AG04449 (cell line): ENCODE results near the gene RP2.

Source experiments
- CTCF ChIA-PET: fragments of 350-600 bp; formaldehyde crosslinking; extraction: SDS; loops from one replicate; lab custom pipeline; 2021; ENCODE audit warnings: antibody characterized with exemption; lab: Yijun Ruan, JAX
- POLR2A ChIA-PET: fragments of 400-600, 350-600 bp; formaldehyde crosslinking; extraction: SDS; loops from one replicate; lab custom pipeline; 2020; ENCODE audit warnings: antibody characterized with exemption, inconsistent platforms; lab: Yijun Ruan, JAX
- DNase-seq: peaks from one replicate; pipeline ENCODE4 v3.0.0-alpha.2; 2010; ENCODE audit warnings: low read depth, low spot score
- H3K4me3 ChIP-seq: 2 replicates; pipeline ENCODE4 v1.5.1; 2011; ENCODE audit warnings: low read depth, mild to moderate bottlenecking, control low read depth, low read length
- CTCF ChIP-seq: IDR thresholded peaks from one replicate; pipeline ENCODE4 v1.5.1; 2011; ENCODE audit warnings: mild to moderate bottlenecking, moderate library complexity, low read length, control low read depth, inconsistent platforms; ENCODE audit not compliant: insufficient read depth; ENCODE audit errors: missing control alignments

Gene RP2

GRCh38 chrX:46866726-46867125, 29.9 kb downstream of the RP2 start:
- CTCF ChIA-PET: no interaction called here
- TF ChIP-seq CTCF: no peak
- POLR2A ChIA-PET: no interaction called here
- DNase-seq: no peak
- no peak overlapping the region for H3K4me3 ChIP-seq

GRCh38 chrX:46873746-46874145, 36.9 kb downstream of the RP2 start:
- no peak for DNase-seq

GRCh38 chrX:46876901-46877300, 40.1 kb downstream of the RP2 start:
- DNase-seq: no peak
- no peak for TF ChIP-seq CTCF
- ChIA-PET CTCF (no interaction called here), POLR2A (no interaction called here)
- no peak overlapping the region for H3K4me3 ChIP-seq

More at GRCh38 chrX:46873746-46874145, 36.9 kb downstream of the RP2 start:
- no peak for TF ChIP-seq CTCF
- ChIA-PET CTCF (interaction anchor here (1.4 to 2.5 kb wide), 2 partner anchors 29 to 157 kb away, joined by 4 to 5 read pairs; no protein-coding TSS in a partner anchor), POLR2A (no interaction called here)
- H3K4me3 ChIP-seq: no peak overlapping the region

- ChIA-PET CTCF (interaction anchor here (1.2 kb wide), 1 partner anchor 21 kb away, joined by 7 read pairs; no protein-coding TSS in a partner anchor), POLR2A (no interaction called here)
- no peak overlapping the region for H3K4me3 ChIP-seq
- no peak for TF ChIP-seq CTCF
- DNase-seq: no peak
Measured at GRCh38 chrX:46882266-46882665, 45.4 kb downstream of the RP2 start.

- H3K4me3 ChIP-seq: no peak overlapping the region
- POLR2A ChIA-PET: no interaction called here
- CTCF ChIA-PET: interaction anchor here (1.9 kb wide), 1 partner anchor 19 kb away, joined by 5 read pairs; no protein-coding TSS in a partner anchor
- DNase-seq: no peak
- no peak for TF ChIP-seq CTCF
Measured at GRCh38 chrX:46884799-46885198, 48.0 kb downstream of the RP2 start.

GRCh38 chrX:46898207-46898606, 61.4 kb downstream of the RP2 start:
- H3K4me3 ChIP-seq: no peak overlapping the region
- no peak for TF ChIP-seq CTCF
- CTCF ChIA-PET: interaction anchor here (1.9 kb wide), 1 partner anchor 18 kb away, joined by 4 read pairs; no protein-coding TSS in a partner anchor
- no peak for DNase-seq
- POLR2A ChIA-PET: no interaction called here
